ENCODE measurements around the gene BCL7A. TPM values are rescaled to one million over a fixed set of nuclear protein-coding genes. Genes with fewer than 3 reads are reported as not detected.

BCL7A gene
- total and polyA plus RNA-seq, 2 experiments from 2014 or later, result 12.7 to 14.9 TPM

DNA sequence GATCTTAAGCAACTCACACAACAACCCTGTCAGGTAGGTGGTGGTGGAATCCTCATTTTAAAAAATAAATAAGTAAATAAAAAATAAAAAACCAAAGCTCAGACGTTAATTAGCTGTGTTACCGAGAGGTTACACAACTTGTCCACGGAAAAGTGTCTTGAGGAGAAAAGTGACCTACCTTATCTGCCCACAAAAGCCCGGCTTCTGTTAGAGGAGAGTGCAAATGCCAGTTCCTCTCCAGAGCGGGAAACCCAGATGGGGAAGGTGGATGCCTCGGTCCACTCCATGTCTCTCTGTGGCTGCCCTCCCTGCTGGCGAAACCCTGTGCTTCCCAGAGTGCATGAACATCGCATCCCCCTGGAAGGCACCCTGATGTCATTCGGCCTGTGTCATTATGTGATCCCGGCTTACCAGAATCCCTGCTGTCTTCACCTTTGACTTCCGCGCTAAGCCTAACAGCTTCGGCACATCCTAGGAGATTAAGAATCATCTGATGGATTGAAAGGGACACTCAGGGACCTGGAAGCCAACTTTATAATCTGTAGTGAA lies 63.2 kb downstream of the BCL7A start (continued):
- TF ChIP-seq, protein P1, sequence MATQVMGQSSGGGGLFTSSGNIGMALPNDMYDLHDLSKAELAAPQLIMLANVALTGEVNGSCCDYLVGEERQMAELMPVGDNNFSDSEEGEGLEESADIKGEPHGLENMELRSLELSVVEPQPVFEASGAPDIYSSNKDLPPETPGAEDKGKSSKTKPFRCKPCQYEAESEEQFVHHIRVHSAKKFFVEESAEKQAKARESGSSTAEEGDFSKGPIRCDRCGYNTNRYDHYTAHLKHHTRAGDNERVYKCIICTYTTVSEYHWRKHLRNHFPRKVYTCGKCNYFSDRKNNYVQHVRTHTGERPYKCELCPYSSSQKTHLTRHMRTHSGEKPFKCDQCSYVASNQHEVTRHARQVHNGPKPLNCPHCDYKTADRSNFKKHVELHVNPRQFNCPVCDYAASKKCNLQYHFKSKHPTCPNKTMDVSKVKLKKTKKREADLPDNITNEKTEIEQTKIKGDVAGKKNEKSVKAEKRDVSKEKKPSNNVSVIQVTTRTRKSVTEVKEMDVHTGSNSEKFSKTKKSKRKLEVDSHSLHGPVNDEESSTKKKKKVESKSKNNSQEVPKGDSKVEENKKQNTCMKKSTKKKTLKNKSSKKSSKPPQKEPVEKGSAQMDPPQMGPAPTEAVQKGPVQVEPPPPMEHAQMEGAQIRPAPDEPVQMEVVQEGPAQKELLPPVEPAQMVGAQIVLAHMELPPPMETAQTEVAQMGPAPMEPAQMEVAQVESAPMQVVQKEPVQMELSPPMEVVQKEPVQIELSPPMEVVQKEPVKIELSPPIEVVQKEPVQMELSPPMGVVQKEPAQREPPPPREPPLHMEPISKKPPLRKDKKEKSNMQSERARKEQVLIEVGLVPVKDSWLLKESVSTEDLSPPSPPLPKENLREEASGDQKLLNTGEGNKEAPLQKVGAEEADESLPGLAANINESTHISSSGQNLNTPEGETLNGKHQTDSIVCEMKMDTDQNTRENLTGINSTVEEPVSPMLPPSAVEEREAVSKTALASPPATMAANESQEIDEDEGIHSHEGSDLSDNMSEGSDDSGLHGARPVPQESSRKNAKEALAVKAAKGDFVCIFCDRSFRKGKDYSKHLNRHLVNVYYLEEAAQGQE (IDR thresholded peaks at IDR 0.05; ENCODE audit: unreplicated experiment), result no peak
- TF ChIP-seq, protein P2, sequence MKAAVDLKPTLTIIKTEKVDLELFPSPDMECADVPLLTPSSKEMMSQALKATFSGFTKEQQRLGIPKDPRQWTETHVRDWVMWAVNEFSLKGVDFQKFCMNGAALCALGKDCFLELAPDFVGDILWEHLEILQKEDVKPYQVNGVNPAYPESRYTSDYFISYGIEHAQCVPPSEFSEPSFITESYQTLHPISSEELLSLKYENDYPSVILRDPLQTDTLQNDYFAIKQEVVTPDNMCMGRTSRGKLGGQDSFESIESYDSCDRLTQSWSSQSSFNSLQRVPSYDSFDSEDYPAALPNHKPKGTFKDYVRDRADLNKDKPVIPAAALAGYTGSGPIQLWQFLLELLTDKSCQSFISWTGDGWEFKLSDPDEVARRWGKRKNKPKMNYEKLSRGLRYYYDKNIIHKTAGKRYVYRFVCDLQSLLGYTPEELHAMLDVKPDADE (IDR thresholded peaks at IDR 0.05), result no peak
- no peak for TF ChIP-seq POLR2AphosphoS5 (IDR thresholded peaks at IDR 0.05; ENCODE audit: low read depth)
- no peak for TF ChIP-seq STAT1 (IDR thresholded peaks at IDR 0.05; ENCODE audit: unreplicated experiment)

- no peak overlapping the region for H3K27ac Mint-ChIP-seq
- peaks cover 17% of the 10 kb centered on the region; the same call in 1 of the 2 replicates for H4K20me1 ChIP-seq (replicated peaks; ENCODE audit: insufficient read depth)
- H3K36me3 ChIP-seq (ENCODE audit: insufficient read depth), result no peaks in the 10 kb centered on the region
- H3K9me3 Mint-ChIP-seq, result no peaks in the 10 kb centered on the region
- H3K27me3 ChIP-seq (ENCODE audit: insufficient read depth), result no peaks in the 10 kb centered on the region
- ATAC-seq, result no peak
- TF ChIP-seq, protein P2 (IDR thresholded peaks at IDR 0.05), result no peak
- TF ChIP-seq CTCF (conservative IDR thresholded peaks at IDR 0.05; ENCODE audit: low read depth in 2 of 2) (no peak), STAT1 (IDR thresholded peaks at IDR 0.05; ENCODE audit: unreplicated experiment) (no peak), CREB1 (CRISPR knock-in tag; IDR thresholded peaks at IDR 0.05; ENCODE audit: low read depth) (no peak), EZH2 (IDR thresholded peaks at IDR 0.05; ENCODE audit: low read depth, unreplicated experiment) (no peak), JUNB (IDR thresholded peaks at IDR 0.05; ENCODE audit: unreplicated experiment) (no peak), ZNF331 (CRISPR knock-in tag; IDR thresholded peaks at IDR 0.05; ENCODE audit: low read depth) (no peak), POLR2AphosphoS5 (IDR thresholded peaks at IDR 0.05; ENCODE audit: low read depth) (no peak), NANOG (IDR thresholded peaks at IDR 0.05; ENCODE audit: borderline replicate concordance) (no peak)
- TF ChIP-seq, protein P1 (IDR thresholded peaks at IDR 0.05; ENCODE audit: unreplicated experiment), result no peak
- H3K36me3 Mint-ChIP-seq (ENCODE audit: low read depth), result peaks cover 13% of the 10 kb centered on the region
- H2AFZ ChIP-seq, result no peak overlapping the region
- H3K4me3 ChIP-seq, result no peak overlapping the region
- H3K4me1 Mint-ChIP-seq, result peaks cover 30% of the 10 kb centered on the region
- no peaks in the 10 kb centered on the region for H3F3A ChIP-seq (replicated peaks; ENCODE audit: low read depth)
- no peak for DNase-seq (ENCODE audit: low spot score)
- H3K4me2 ChIP-seq, result no peak overlapping the region
- H3K27ac ChIP-seq (ENCODE audit: low read depth), result no peak overlapping the region
- peaks cover 3% of the 10 kb centered on the region for H3K27me3 Mint-ChIP-seq (ENCODE audit: insufficient read depth, low read depth, poor library complexity)
- H3K4me3 Mint-ChIP-seq, result no peak overlapping the region
- peaks cover 28% of the 10 kb centered on the region for H3K4me1 ChIP-seq (ENCODE audit: insufficient read depth)
- H3K9me2 ChIP-seq (ENCODE audit: insufficient read depth), result no peaks in the 10 kb centered on the region
- peaks cover 71% of the 10 kb centered on the region for H3K79me2 ChIP-seq (replicated peaks; ENCODE audit: insufficient read depth)
Measured at GRCh38 chr12:122085591-122085990, 63.9 kb downstream of the BCL7A start.
